Muscle layer of duodenum (tissue), 2 donors: Measurements from ENCODE around the gene CERKL.

Experiments used
- H3K27ac ChIP-seq: one replicate; pipeline ENCODE4 v1.7.0; 2013; ENCODE audit warnings: mild to moderate bottlenecking, low read length
- H3K27me3 ChIP-seq: one replicate; pipeline ENCODE4 v1.7.0; 2013; ENCODE audit warnings: low read depth, mild to moderate bottlenecking, control low read depth, low read length
- H3K36me3 ChIP-seq, 2 donors: one replicate each; pipeline ENCODE4 v1.7.0; 2013; ENCODE audit warnings: low read length in 2 of 2, control low read depth in 1 of 2, mild to moderate bottlenecking in 1 of 2; ENCODE audit not compliant: insufficient read depth in 2 of 2, control insufficient read depth in 1 of 2
- H3K4me1 ChIP-seq, 2 donors: one replicate each; pipeline ENCODE4 v1.7.0; 2013; ENCODE audit warnings: low read length in 2 of 2, mild to moderate bottlenecking in 2 of 2, control low read depth in 1 of 2, moderate library complexity in 1 of 2; ENCODE audit not compliant: insufficient read depth in 2 of 2, control insufficient read depth in 1 of 2
- H3K4me3 ChIP-seq, 2 donors: one replicate each; pipeline ENCODE4 v1.7.0; 2013; ENCODE audit warnings: low read length in 2 of 2, low read depth in 1 of 2, mild to moderate bottlenecking in 1 of 2
- H3K9me3 ChIP-seq, 2 donors: one replicate each; pipeline ENCODE4 v1.7.0; 2013; ENCODE audit warnings: low read length in 2 of 2, control low read depth in 1 of 2, mild to moderate bottlenecking in 1 of 2; ENCODE audit not compliant: control insufficient read depth in 1 of 2
- donor health status: healthy.

CERKL gene

GRCh38 chr2:181683518-181684453, 26.9 kb upstream of the CERKL start:
- Histone ChIP-seq H3K4me3 (peak overlapping the region in 1 of 2 donors; percentile 53), H3K27me3 (peaks cover 65% of the 10 kb centered on the region), H3K4me1 (peaks cover 0 to 40% of the 10 kb centered on the region in 2 donors)

DNA sequence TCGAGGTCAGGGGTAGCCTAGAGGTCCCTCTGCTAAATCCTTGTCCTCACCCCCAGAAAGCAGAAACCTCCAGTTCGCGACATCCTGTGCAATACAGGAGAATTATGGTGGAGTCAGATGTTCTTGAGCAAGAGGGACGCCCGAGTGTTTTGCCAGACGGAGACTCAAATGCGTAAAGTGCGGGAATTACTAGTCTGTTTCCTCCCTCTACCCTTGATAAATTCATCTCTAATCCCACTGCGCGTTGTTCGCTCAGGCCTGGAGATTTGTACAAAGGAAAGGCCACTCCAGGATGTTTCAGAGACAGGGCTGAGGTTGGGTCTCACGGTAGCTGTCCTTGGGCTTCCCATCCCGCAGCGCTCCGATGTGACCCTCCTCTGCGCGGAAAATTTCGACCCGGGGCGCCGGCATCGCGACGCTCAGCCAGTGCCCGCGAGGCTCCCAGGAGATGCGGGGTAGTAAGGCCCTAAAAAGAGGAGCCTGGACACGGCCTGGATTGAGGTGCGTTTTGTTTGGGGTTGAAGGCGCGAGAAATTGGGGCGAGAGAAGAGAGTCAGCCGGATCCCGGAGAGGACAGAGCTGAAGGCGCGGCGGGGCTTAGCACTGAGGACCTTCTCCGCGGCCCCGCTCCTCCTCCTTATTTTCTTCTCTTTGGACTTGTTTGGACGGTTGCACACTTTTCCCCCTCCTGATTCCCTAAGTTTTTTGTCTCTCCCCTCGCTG, 26.1 kb upstream of the CERKL start:
- peaks cover 0 to 40% of the 10 kb centered on the region in 2 donors for H3K4me1 ChIP-seq
- H3K36me3 ChIP-seq = no peaks in the 10 kb centered on the region
- H3K27me3 ChIP-seq = peaks cover 70% of the 10 kb centered on the region
- H3K9me3 ChIP-seq = no peaks in the 10 kb centered on the region
- H3K27ac ChIP-seq = no peak overlapping the region
- peak overlapping the region in 1 of 2 donors; percentile 53 for H3K4me3 ChIP-seq

More at GRCh38 chr2:181683518-181684453, 26.9 kb upstream of the CERKL start:
- no peak overlapping the region for H3K27ac ChIP-seq
- no peaks in the 10 kb centered on the region for H3K36me3 ChIP-seq
- H3K9me3 ChIP-seq = no peaks in the 10 kb centered on the region

- Histone ChIP-seq H3K27me3 (peaks cover 74% of the 10 kb centered on the region), H3K9me3 (no peaks in the 10 kb centered on the region), H3K4me3 (no peak overlapping the region), H3K4me1 (peaks cover 0 to 40% of the 10 kb centered on the region in 2 donors), H3K36me3 (no peaks in the 10 kb centered on the region), H3K27ac (no peak overlapping the region)
Observed at GRCh38 chr2:181682026-181682789, 25.3 kb upstream of the CERKL start.

GRCh38 chr2:181680937-181681811, 24.3 kb upstream of the CERKL start:
- H3K27ac ChIP-seq = no peak overlapping the region

GRCh38 chr2:181680055-181680936, 23.4 kb upstream of the CERKL start, which contains the start of gene NEUROD1:
NEUROD1 (minus strand) TSS chr2:181680517; CDS start chr2:181678860, 1,657 bp downstream.
- Histone ChIP-seq H3K27me3 (peaks cover 75% of the 10 kb centered on the region), H3K9me3 (no peaks in the 10 kb centered on the region), H3K27ac (no peak within 1 kb of the TSS), H3K36me3 (no peaks in the 10 kb centered on the region), H3K4me1 (peaks cover 0 to 40% of the 10 kb centered on the region in 2 donors), H3K4me3 (peak within 1 kb of the TSS; percentile 19 to 44)

More at GRCh38 chr2:181680937-181681811, 24.3 kb upstream of the CERKL start:
- peaks cover 74% of the 10 kb centered on the region for H3K27me3 ChIP-seq
- no peaks in the 10 kb centered on the region for H3K9me3 ChIP-seq
- H3K4me3 ChIP-seq = peak overlapping the region; percentile 19 to 44
- no peaks in the 10 kb centered on the region for H3K36me3 ChIP-seq
- peaks cover 0 to 40% of the 10 kb centered on the region in 2 donors for H3K4me1 ChIP-seq

DNA sequence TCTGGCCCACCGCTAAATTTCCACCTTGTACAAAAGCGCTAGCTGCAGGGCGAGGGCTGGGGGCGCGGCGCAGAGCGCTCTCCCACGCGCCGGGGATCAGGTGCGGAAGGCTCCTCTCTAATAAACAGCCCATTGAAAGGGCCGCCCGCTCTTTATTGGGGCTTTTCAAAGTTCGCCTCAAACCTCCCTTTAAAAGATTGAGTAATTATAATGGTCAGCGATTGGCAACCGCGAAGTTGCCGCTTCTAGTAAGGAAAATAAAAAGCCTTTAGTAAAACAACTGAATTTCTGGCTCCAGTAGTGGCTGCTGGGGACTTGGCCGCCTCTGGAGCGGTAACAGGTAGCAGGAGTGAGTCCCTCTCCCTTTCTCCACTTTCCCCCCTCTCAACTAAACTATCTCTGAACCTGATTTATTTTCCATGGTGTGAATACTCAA, 22.7 kb upstream of the CERKL start:
- Histone ChIP-seq H3K9me3 (no peaks in the 10 kb centered on the region), H3K27ac (no peak overlapping the region), H3K4me1 (peaks cover 0 to 40% of the 10 kb centered on the region in 2 donors), H3K4me3 (no peak overlapping the region), H3K27me3 (peaks cover 70% of the 10 kb centered on the region), H3K36me3 (no peaks in the 10 kb centered on the region)

GRCh38 chr2:181678861-181679543, 22.1 kb upstream of the CERKL start:
- Histone ChIP-seq H3K9me3 (no peaks in the 10 kb centered on the region), H3K36me3 (no peaks in the 10 kb centered on the region), H3K4me1 (peaks cover 0 to 34% of the 10 kb centered on the region in 2 donors), H3K27me3 (peaks cover 64% of the 10 kb centered on the region), H3K4me3 (no peak overlapping the region), H3K27ac (no peak overlapping the region)

- Histone ChIP-seq H3K27ac (no peak overlapping the region), H3K27me3 (peaks cover 57% of the 10 kb centered on the region), H3K36me3 (no peaks in the 10 kb centered on the region), H3K9me3 (no peaks in the 10 kb centered on the region), H3K4me1 (peaks cover 0 to 24% of the 10 kb centered on the region in 2 donors), H3K4me3 (no peak overlapping the region)
Observed at GRCh38 chr2:181677912-181678586, 21.1 kb upstream of the CERKL start.

DNA sequence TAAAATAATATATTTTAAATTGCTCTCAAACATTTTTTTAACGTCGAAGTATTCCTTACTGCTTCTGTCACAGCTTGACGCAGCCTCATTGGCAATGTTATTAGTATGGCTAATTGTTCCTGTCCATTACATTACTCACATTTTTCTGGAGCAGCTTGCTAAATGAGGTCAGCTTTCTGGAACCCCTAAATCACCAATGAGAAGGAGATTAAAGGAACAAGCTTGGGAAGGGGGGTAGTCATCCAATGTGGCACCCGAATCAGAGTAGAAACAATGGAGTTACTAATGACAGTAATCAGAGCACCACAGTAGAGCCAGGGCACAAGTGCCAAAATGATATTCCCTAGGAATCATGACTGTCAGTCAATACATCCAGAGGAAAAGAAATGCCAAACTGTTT, 18.3 kb upstream of the CERKL start:
- H3K27ac ChIP-seq = no peak overlapping the region

More for the DNA sequence above, 18.3 kb upstream of the CERKL start:
- Histone ChIP-seq H3K4me3 (no peak overlapping the region), H3K27me3 (peaks cover 29% of the 10 kb centered on the region), H3K4me1 (no peaks in the 10 kb centered on the region), H3K36me3 (no peaks in the 10 kb centered on the region), H3K9me3 (no peaks in the 10 kb centered on the region)
